ENCODE data around the gene RAD23A. TPM values are rescaled to one million over a fixed set of nuclear protein-coding genes. Genes with fewer than 3 reads are reported as not detected.

Gene RAD23A
- total and polyA plus RNA-seq, 2 experiments from 2014 or later, result 107 to 177 TPM

DNA sequence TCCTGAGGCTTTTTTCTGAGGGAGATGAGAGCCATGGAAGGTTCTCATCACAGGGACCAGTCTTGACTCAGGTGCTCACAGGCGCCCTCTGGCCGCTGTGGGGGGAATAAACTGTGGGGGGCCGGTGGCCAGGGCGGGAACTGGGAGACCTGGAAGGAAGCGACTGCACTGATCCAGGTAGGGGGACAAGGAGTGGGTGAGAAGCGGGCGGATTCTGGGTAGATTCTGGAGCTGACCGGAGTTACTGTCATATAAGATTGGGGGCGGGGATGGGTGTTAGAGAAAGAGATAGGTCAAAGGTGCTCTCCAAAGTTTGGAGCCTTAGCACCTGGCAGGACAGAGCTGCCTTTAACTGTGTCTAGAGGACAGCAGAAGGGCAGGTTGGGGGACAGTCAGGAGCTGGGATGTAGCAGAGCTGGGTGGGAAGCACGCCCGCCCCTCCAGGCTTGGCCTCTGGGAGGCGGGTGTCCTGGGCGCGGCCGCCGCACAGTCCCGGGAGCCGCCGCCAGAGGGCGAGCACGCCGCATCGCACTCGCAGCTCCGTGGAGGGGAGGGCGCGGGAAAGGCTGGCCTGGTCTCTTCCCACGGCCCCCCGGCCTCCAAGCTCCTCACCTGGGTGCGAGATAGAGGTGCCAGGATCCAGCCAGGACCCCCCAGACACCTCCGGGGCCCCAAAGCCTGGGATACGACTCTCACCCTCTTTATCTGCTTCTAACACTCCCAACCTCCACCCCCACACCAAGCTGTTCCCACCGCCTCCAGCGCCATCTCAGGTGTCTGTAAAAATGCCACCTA is 19.6 kb downstream of the RAD23A start:
- H2AFZ ChIP-seq, result peak overlapping the region; percentile 100
- in situ Hi-C loops (cut with MboI), result loop anchor here (25.0 kb wide), 1 partner anchor 622 kb away; no protein-coding TSS in a partner anchor
- peak overlapping the region; percentile 100 for H3K4me2 ChIP-seq (ENCODE audit: unreplicated experiment)
- H4K20me1 ChIP-seq (ENCODE audit: insufficient read depth), result no peaks in the 10 kb centered on the region
- H3K27ac ChIP-seq, result no peak overlapping the region
- 1 to 2% methylated on average over 31 to 34 of the region's 34 CpGs for WGBS, 2 experiments (ENCODE audit: low coverage in 1 of 2, low lambda C conversion rate in 2 of 2, missing lambda C conversion rate in 2 of 2)
- peaks cover 14% of the 10 kb centered on the region for H3K4me1 ChIP-seq (ENCODE audit: insufficient read depth)
- DNase-seq, result peak; percentile 80
- no peaks in the 10 kb centered on the region for H3K9me2 ChIP-seq (ENCODE audit: insufficient read depth)
- H3K4me3 ChIP-seq, result peak overlapping the region; percentile 81
- no peaks in the 10 kb centered on the region for H3K36me3 ChIP-seq (ENCODE audit: low read depth)
- peaks cover 9% of the 10 kb centered on the region; the same call in 1 of the 2 replicates for H3F3A ChIP-seq (ENCODE audit: insufficient read depth)
- H3K27me3 ChIP-seq (replicated peaks; ENCODE audit: insufficient read depth), result no peaks in the 10 kb centered on the region
- H3K9ac ChIP-seq, result peak overlapping the region; percentile 78
- no peaks in the 10 kb centered on the region for H3K9me3 ChIP-seq (ENCODE audit: low read depth)
- no peaks in the 10 kb centered on the region for H3K79me2 ChIP-seq (ENCODE audit: insufficient read depth)
- TF ChIP-seq EZH2phosphoT487 (IDR thresholded peaks at IDR 0.05; ENCODE audit: insufficient read depth, low read depth) (no peak), EZH2 (IDR thresholded peaks at IDR 0.05; ENCODE audit: insufficient read depth, poor library complexity, severe bottlenecking) (no peak)

DNA sequence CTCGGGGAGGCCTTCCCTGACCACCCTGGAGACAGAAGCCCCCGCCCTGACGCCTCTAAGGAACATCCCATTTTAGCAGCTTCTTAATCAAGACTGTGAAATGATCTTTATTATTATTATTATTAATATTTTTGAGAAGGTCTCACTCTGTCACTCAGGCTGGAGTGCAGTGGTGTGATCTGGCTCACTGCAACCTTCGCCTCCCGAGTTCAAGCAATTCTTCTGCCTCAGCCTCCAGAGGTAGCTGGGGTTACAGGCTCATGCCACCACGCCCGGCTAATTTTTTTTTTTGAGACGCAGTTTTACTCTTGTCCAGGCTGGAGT is 20.1 kb downstream of the RAD23A start:
- Histone ChIP-seq H3K4me2 (ENCODE audit: unreplicated experiment) (peak overlapping the region; percentile 100), H3K4me3 (peak overlapping the region; percentile 81; the same call in 1 of the 2 replicates)

GRCh38 chr19:12967907-12968306 is 22.2 kb downstream of the RAD23A start:
- peak; percentile 76 for DNase-seq
- H3K36me3 ChIP-seq (ENCODE audit: low read depth), result no peaks in the 10 kb centered on the region
- in situ Hi-C loops (cut with MboI), result loop anchor here (25.0 kb wide), 1 partner anchor 619 kb away; no protein-coding TSS in a partner anchor
- H3K9me3 ChIP-seq (ENCODE audit: low read depth), result no peaks in the 10 kb centered on the region
- H4K20me1 ChIP-seq (ENCODE audit: insufficient read depth), result no peaks in the 10 kb centered on the region
- H3K79me2 ChIP-seq (ENCODE audit: insufficient read depth), result no peaks in the 10 kb centered on the region
- H3K27ac ChIP-seq, result no peak overlapping the region
- peaks cover 14% of the 10 kb centered on the region for H3K4me1 ChIP-seq (ENCODE audit: insufficient read depth)
- H3K9ac ChIP-seq, result no peak overlapping the region
- H3K27me3 ChIP-seq (replicated peaks; ENCODE audit: insufficient read depth), result no peaks in the 10 kb centered on the region
- no peaks in the 10 kb centered on the region for H3K9me2 ChIP-seq (ENCODE audit: insufficient read depth)
- H3K4me2 ChIP-seq (ENCODE audit: unreplicated experiment), result no peak overlapping the region
- no peak overlapping the region for H3K4me3 ChIP-seq
- 55 to 69% methylated on average over 3 to 5 of the region's 5 CpGs for WGBS, 2 experiments (ENCODE audit: low coverage in 1 of 2, low lambda C conversion rate in 2 of 2, missing lambda C conversion rate in 2 of 2)
- peaks cover 9% of the 10 kb centered on the region; the same call in 1 of the 2 replicates for H3F3A ChIP-seq (ENCODE audit: insufficient read depth)
- no peak for TF ChIP-seq EZH2phosphoT487 (IDR thresholded peaks at IDR 0.05; ENCODE audit: insufficient read depth, low read depth)
- TF ChIP-seq EZH2 (IDR thresholded peaks at IDR 0.05; ENCODE audit: insufficient read depth, poor library complexity, severe bottlenecking), result no peak
- no peak overlapping the region for H2AFZ ChIP-seq

More for the DNA sequence above, 20.1 kb downstream of the RAD23A start:
- H3K36me3 ChIP-seq (ENCODE audit: low read depth), result no peaks in the 10 kb centered on the region
- H3K27ac ChIP-seq, result no peak overlapping the region
- H3K79me2 ChIP-seq (ENCODE audit: insufficient read depth), result no peaks in the 10 kb centered on the region
- in situ Hi-C loops (cut with MboI), result loop anchor here (25.0 kb wide), 1 partner anchor 622 kb away; no protein-coding TSS in a partner anchor
- no peak for DNase-seq
- peak overlapping the region; percentile 100 for H2AFZ ChIP-seq
- peaks cover 9% of the 10 kb centered on the region; the same call in 1 of the 2 replicates for H3F3A ChIP-seq (ENCODE audit: insufficient read depth)
- peak overlapping the region; percentile 78 for H3K9ac ChIP-seq
- no peaks in the 10 kb centered on the region for H3K27me3 ChIP-seq (replicated peaks; ENCODE audit: insufficient read depth)
- TF ChIP-seq EZH2phosphoT487 (IDR thresholded peaks at IDR 0.05; ENCODE audit: insufficient read depth, low read depth) (no peak), EZH2 (IDR thresholded peaks at IDR 0.05; ENCODE audit: insufficient read depth, poor library complexity, severe bottlenecking) (no peak)
- WGBS, 2 experiments (ENCODE audit: low coverage in 1 of 2, low lambda C conversion rate in 2 of 2, missing lambda C conversion rate in 2 of 2), result 42 to 49% methylated on average over 8 of the region's 8 CpGs
- no peaks in the 10 kb centered on the region for H3K9me3 ChIP-seq (ENCODE audit: low read depth)
- H4K20me1 ChIP-seq (ENCODE audit: insufficient read depth), result no peaks in the 10 kb centered on the region
- H3K9me2 ChIP-seq (ENCODE audit: insufficient read depth), result no peaks in the 10 kb centered on the region
- H3K4me1 ChIP-seq (ENCODE audit: insufficient read depth), result peaks cover 14% of the 10 kb centered on the region

DNA sequence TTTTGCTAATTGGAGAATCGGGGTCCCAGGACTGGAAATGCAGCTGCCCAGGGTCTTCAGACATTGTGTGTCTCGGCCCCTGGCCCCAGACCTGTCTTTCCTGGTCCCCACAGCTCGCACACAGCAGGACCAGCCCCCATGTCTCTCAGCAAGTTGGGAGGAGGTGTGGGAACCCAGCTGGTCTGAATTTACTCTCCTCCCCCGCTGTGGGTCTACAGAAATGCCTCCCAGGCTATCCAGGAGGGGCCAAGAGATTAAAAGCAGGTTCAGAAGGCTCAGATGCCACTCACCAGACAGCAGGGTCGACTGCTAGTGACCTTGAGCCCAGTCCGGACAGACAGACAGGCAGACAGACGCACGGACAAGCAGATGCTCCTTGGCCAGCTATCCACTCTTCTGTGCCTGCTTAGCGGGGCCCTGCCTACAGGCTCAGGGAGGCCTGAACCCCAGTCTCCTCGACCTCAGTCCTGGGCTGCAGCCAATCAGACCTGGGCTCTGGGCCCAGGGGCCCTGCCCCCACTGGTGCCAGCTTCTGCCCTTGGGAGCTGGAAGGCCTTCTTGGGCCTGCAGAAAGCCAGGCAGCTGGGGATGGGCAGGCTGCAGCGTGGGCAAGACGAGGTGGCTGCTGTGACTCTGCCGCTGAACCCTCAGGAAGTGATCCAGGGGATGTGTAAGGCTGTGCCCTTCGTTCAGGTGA is 23.8 kb downstream of the RAD23A start, which contains the start of gene DAND5:
TSS of gene DAND5 (plus strand) at position 285 of the 697 bp plus-strand sequence. CDS start at position 370, 85 bp downstream.
- Histone ChIP-seq H4K20me1 (ENCODE audit: insufficient read depth) (no peaks in the 10 kb centered on the region), H3K79me2 (ENCODE audit: insufficient read depth) (no peaks in the 10 kb centered on the region), H3K27me3 (replicated peaks; ENCODE audit: insufficient read depth) (no peaks in the 10 kb centered on the region), H3F3A (ENCODE audit: insufficient read depth) (peaks cover 9% of the 10 kb centered on the region; the same call in 1 of the 2 replicates), H2AFZ (no peak within 1 kb of the TSS), H3K4me2 (ENCODE audit: unreplicated experiment) (no peak within 1 kb of the TSS), H3K4me1 (ENCODE audit: insufficient read depth) (peaks cover 14% of the 10 kb centered on the region), H3K9me3 (ENCODE audit: low read depth) (no peaks in the 10 kb centered on the region), H3K36me3 (ENCODE audit: low read depth) (no peaks in the 10 kb centered on the region), H3K9ac (no peak within 1 kb of the TSS), H3K9me2 (ENCODE audit: insufficient read depth) (no peaks in the 10 kb centered on the region), H3K27ac (no peak within 1 kb of the TSS), H3K4me3 (no peak within 1 kb of the TSS)
- 46 to 53% methylated on average over 14 of the region's 14 CpGs for WGBS, 2 experiments (ENCODE audit: low coverage in 1 of 2, low lambda C conversion rate in 2 of 2, missing lambda C conversion rate in 2 of 2)
- TF ChIP-seq EZH2 (IDR thresholded peaks at IDR 0.05; ENCODE audit: insufficient read depth, poor library complexity, severe bottlenecking) (no peak), EZH2phosphoT487 (IDR thresholded peaks at IDR 0.05; ENCODE audit: insufficient read depth, low read depth) (no peak)
- in situ Hi-C loops (cut with MboI), result loop anchor here (25.0 kb wide), 1 partner anchor 618 kb away; no protein-coding TSS in a partner anchor
- no peak for DNase-seq

All from GM23248 (cell line).